DOHH2 (cell line): ENCODE results near the gene PON3.

ENCODE experiments used
- EZH2phosphoT487 ChIP-seq: fragments of 200-600 bp; sonication (generic); IDR thresholded peaks from 2 replicates; pipeline ENCODE4 v1.6.1; 2017; ENCODE audit warnings: borderline replicate concordance, mild to moderate bottlenecking, antibody characterized with exemption, low read length, moderate library complexity, mixed read lengths
- TF ChIP-seq, protein P1 (sequence below): fragments of 200-600 bp; sonication (generic); IDR thresholded peaks from one replicate; pipeline ENCODE4 v1.5.1; 2014; ENCODE audit warnings: antibody characterized with exemption, mild to moderate bottlenecking, low read depth, low read length; ENCODE audit not compliant: poor library complexity, severe bottlenecking

DNA sequence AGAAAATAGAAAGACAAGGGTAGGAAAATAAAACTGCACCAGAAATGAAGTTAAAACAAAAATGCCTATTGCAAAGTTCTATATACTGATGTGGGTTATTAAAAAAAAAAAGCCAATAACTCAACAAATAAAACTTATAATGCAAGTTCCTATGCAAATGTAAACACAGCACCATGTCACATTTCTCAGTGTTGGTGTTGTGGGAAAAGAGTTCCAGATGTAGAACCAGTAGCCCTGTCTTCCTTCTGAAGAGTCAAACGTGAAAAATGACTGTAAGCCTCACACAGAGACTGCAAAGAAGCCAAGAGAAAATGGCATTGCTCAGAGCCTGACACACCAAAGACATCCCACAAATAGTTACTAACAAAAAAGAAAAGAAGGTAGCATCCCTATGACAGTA is 28.5 kb upstream of the PON3 start:
- TF ChIP-seq, protein P1, sequence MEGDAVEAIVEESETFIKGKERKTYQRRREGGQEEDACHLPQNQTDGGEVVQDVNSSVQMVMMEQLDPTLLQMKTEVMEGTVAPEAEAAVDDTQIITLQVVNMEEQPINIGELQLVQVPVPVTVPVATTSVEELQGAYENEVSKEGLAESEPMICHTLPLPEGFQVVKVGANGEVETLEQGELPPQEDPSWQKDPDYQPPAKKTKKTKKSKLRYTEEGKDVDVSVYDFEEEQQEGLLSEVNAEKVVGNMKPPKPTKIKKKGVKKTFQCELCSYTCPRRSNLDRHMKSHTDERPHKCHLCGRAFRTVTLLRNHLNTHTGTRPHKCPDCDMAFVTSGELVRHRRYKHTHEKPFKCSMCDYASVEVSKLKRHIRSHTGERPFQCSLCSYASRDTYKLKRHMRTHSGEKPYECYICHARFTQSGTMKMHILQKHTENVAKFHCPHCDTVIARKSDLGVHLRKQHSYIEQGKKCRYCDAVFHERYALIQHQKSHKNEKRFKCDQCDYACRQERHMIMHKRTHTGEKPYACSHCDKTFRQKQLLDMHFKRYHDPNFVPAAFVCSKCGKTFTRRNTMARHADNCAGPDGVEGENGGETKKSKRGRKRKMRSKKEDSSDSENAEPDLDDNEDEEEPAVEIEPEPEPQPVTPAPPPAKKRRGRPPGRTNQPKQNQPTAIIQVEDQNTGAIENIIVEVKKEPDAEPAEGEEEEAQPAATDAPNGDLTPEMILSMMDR, result no peak
- no peak for TF ChIP-seq EZH2phosphoT487
